Natural killer cell treated with Interleukin-12 subunit alpha and Interleukin-12 subunit beta and Interleukin-15 and Interleukin-18, amount 100 ng/mL, for 72 hours (primary cell): ENCODE data around the gene PLEKHA7. TPM values are rescaled to one million over a fixed set of nuclear protein-coding genes. Genes with fewer than 3 reads are reported as not detected.

Source experiments
- ATAC-seq, 2 donors: fragments of 150-1000 bp; cut with Tn5 transposase in 1 of 2; sonication (Bioruptor Pico), chemical (Tn5 transposase) in 1 of 2; 2 replicates each; pipeline ENCODE4 v1.10.0; 2021
- DNase-seq: peaks from one replicate; pipeline ENCODE4 v3.0.0; 2022; ENCODE audit warnings: low spot score
- H3K27ac Mint-ChIP-seq, 2 donors: 1 replicate in 1 of 2; 2 replicates in 1 of 2; pipeline ENCODE4 v1.8.0; 2022; ENCODE audit warnings: mixed read lengths in 2 of 2, mild to moderate bottlenecking in 1 of 2, moderate library complexity in 1 of 2
- H3K27me3 Mint-ChIP-seq, 2 donors: 1 replicate in 1 of 2; 2 replicates in 1 of 2; pipeline ENCODE4 v1.8.0; 2022; ENCODE audit warnings: mixed read lengths in 2 of 2
- H3K36me3 Mint-ChIP-seq: one replicate; pipeline ENCODE4 v1.8.0; 2022; ENCODE audit warnings: mixed read lengths
- H3K4me1 Mint-ChIP-seq, 2 donors: 1 replicate in 1 of 2; 2 replicates in 1 of 2; pipeline ENCODE4 v1.8.0; 2022; ENCODE audit warnings: low read depth in 2 of 2, mixed read lengths in 2 of 2, mild to moderate bottlenecking in 1 of 2
- H3K4me3 Mint-ChIP-seq: one replicate; pipeline ENCODE4 v1.8.0; 2022; ENCODE audit warnings: mixed read lengths
- H3K9me3 Mint-ChIP-seq: 2 replicates; pipeline ENCODE4 v1.8.0; 2022; ENCODE audit warnings: mixed read lengths
- total RNA-seq, 2 donors: library from RNA; stranded (reverse); gene quantifications; one replicate each; pipeline ENCODE4 v1.2.3, GENCODE V29; 2022

The PLEKHA7 gene
- total RNA-seq, 2 donors from 2014 or later = 0.10 to 0.84 TPM

DNA sequence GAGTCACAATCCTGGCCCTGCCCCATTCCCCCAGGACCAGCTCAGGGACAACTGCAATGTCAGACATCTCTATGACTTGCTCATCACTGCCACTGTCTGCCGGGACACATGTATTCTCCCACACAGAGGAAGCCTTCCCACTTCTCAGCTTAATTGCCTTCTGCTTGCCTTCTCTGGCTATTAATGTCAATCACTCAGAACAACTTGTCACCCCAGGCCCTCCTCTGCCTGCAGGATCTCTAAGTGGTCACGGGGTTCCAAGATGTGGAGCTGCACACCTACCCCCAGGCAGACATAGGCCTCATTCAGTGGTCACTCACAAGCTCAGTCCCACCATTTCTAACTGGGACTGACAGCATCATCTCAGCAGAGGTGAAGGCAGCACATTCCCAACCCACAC, 15.1 kb downstream of the PLEKHA7 start:
- no peak for ATAC-seq
- no peak for DNase-seq
- H3K36me3 Mint-ChIP-seq = no peaks in the 10 kb centered on the region
- H3K4me3 Mint-ChIP-seq = no peak overlapping the region
- H3K9me3 Mint-ChIP-seq = no peaks in the 10 kb centered on the region
- H3K27me3 Mint-ChIP-seq = peaks cover 0 to 5% of the 10 kb centered on the region in 2 donors
- H3K27ac Mint-ChIP-seq = no peak overlapping the region
- no peaks in the 10 kb centered on the region for H3K4me1 Mint-ChIP-seq

DNA sequence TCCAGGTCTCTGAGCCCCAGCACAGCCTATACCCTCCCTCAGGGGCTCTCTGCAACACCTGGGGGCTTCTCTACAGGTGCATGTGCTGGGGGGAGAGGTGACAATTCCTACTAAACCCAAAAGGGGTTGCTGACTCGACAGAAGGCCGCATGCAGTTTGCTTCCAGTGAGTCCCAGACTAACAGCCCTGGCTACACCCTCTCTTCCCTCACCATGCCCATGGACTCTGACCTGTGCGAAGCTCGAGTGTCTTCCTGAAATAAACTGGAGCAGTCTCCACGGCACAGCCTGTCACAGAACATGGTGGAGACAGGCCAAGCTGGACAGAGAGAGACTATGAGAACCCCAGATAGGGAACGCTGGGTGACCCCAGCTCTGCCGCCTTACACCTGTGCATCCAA, 16.6 kb downstream of the PLEKHA7 start:
- Mint-ChIP-seq H3K27me3 (peaks cover 0 to 5% of the 10 kb centered on the region in 2 donors), H3K4me3 (no peak overlapping the region), H3K9me3 (no peaks in the 10 kb centered on the region), H3K27ac (no peak overlapping the region), H3K36me3 (no peaks in the 10 kb centered on the region), H3K4me1 (no peaks in the 10 kb centered on the region)
- no peak for DNase-seq
- no peak for ATAC-seq

DNA sequence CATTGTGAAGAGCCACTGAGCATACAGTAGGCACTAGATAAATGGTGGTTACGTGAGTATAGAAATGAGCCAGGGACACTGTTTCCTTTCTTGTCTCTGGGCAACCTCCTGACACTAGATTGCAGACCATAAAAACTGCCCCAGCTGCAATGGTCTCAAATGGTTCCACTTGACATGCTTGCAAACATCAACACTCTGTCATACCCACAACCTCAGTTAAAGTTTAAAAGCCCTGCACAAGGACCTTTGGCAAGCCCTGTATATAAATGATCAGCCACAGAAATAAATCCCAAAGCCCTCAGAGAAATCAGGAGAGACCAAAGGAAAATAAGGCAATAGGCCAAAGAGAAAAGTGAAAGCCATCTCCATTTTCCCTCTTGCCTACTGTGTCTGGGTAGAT, 20.7 kb downstream of the PLEKHA7 start:
- Mint-ChIP-seq H3K36me3 (no peaks in the 10 kb centered on the region), H3K9me3 (no peaks in the 10 kb centered on the region), H3K4me1 (peaks cover 0 to 4% of the 10 kb centered on the region in 2 donors), H3K4me3 (no peak overlapping the region), H3K27me3 (no peaks in the 10 kb centered on the region), H3K27ac (no peak overlapping the region)
- no peak for DNase-seq
- ATAC-seq = no peak

DNA sequence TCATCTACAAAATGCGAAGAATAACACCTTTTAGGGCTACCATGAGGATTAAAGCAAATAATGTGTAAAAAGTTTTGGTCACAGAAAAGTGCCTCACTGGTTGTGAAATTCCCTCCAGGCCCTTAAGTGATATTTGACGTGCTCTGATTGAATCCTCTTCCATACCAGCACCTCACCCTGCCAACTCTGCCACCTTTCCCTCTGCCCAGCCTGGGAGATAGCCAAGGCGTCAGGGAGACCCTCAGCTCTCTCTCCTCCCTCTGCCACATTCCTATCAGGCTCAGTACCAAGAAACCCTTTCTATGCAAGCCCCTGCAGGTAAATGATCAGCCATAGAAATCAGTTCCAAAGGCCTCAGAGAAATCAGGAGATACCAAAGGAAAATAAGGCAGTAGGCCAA, 21.4 kb downstream of the PLEKHA7 start:
- Mint-ChIP-seq H3K4me3 (no peak overlapping the region), H3K27me3 (no peaks in the 10 kb centered on the region), H3K27ac (no peak overlapping the region), H3K9me3 (no peaks in the 10 kb centered on the region), H3K4me1 (peaks cover under 1 to 4% of the 10 kb centered on the region in 2 donors), H3K36me3 (no peaks in the 10 kb centered on the region)
- DNase-seq (no peak), ATAC-seq (no peak)

DNA sequence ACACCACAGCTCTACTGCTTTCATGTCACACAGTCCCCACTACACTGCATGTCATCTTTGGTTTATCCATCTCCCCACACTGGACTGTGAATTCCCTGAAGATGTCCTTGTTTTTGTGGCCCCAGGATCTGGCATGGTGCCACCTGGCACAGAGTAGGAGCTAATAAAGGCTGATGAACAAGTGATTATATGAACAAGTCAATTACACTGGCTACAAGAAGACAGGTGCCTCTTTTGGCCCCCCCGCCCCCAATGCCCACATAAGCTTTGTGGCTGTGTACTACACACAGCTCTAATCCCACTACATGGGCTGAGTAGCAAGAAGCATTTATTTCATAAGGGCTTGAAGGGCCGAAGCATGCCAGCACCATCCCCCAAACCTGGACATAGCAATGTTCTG, 24.7 kb downstream of the PLEKHA7 start:
- DNase-seq (no peak), ATAC-seq (no peak)
- Mint-ChIP-seq H3K9me3 (no peaks in the 10 kb centered on the region), H3K36me3 (no peaks in the 10 kb centered on the region), H3K27ac (no peak overlapping the region), H3K27me3 (no peaks in the 10 kb centered on the region), H3K4me3 (no peak overlapping the region), H3K4me1 (peaks cover 26 to 27% of the 10 kb centered on the region in 2 donors)

DNA sequence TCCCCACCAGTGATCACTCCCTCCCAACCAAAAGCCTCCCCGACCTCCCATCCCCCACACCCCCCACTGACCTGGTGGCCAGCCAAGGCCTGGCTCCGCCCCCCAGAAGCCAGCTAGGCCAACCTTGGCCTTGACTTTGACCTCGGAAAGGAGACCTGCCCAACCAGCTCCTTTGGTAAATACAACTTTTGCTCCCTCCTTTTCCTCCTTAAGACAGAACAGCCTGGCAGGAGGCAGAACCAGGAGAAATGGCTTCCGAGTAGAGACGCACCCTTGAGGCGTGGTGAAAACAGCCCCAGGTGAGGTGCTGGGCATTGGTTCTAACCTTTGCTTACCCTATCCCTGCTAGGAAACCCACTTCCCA, 27.0 kb downstream of the PLEKHA7 start:
- Mint-ChIP-seq H3K4me3 (peak overlapping the region; percentile 3), H3K27me3 (no peaks in the 10 kb centered on the region), H3K27ac (peak overlapping the region in 1 of 2 donors; percentile 36), H3K4me1 (peaks cover 26 to 30% of the 10 kb centered on the region in 2 donors), H3K36me3 (no peaks in the 10 kb centered on the region), H3K9me3 (no peaks in the 10 kb centered on the region)
- no peak for DNase-seq
- ATAC-seq = no peak

DNA sequence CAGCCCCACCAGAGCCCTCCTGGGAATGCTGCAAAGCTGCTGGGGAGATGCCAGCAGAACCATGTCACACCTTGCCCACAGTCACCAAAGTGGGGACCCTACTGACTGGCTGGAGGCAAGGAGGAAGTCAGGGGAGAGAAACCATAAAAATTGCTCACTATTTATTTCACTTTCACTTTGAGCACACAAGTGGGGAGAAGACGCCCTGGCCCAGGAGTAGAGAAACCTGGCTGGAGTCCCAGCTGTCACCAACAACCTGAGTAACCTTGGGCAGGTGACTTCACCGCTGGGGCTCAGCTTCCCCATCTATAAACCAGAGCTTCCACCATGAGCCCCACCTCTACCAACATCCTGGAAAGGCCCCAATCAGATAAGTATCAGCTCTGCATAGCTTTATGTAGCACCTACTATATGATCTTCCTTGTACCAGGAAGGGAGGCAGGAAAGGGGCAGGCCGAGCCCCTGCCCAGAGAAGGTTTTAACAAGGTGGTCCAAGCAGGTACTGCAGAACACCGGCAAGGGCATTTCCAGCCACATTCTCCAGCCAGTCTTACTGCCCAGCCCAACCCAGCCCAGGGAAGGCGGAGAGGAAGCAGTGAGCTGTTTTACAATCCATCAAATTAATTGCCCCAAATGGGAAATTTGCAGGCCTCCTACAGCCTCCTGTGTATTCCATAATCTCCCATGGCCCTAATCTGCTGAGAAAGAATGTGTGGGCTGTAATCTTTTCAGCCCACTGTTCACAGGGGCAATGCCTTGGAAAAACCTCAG, 27.6 kb downstream of the PLEKHA7 start:
- Mint-ChIP-seq H3K27me3 (no peaks in the 10 kb centered on the region), H3K4me3 (peak overlapping the region; percentile 53), H3K4me1 (peaks cover 26 to 30% of the 10 kb centered on the region in 2 donors), H3K27ac (peak overlapping the region; percentile 48 to 53), H3K9me3 (no peaks in the 10 kb centered on the region), H3K36me3 (no peaks in the 10 kb centered on the region)
- DNase-seq = peak; percentile 69
- ATAC-seq = peak; percentile 92 to 93

DNA sequence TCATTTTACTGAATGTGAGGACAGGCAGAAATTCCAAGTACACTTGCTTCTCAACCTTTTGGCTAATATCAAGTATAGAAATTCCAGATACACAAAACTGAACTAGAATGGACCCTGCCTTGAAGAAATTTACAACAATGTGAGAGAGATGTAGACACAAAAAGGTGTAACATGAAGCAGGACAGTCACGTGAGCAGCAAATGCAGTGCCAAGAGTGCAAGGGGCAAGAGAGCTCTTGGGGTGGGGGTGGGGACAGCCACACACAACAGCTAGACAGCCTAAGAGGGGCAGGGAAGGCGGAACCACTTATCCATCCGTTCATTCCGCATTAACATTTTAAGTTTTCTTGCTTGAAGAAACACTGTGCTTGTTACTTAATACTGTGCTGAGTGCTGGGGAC, 28.9 kb downstream of the PLEKHA7 start:
- H3K4me3 Mint-ChIP-seq = no peak overlapping the region
- H3K27me3 Mint-ChIP-seq = no peaks in the 10 kb centered on the region

DNA sequence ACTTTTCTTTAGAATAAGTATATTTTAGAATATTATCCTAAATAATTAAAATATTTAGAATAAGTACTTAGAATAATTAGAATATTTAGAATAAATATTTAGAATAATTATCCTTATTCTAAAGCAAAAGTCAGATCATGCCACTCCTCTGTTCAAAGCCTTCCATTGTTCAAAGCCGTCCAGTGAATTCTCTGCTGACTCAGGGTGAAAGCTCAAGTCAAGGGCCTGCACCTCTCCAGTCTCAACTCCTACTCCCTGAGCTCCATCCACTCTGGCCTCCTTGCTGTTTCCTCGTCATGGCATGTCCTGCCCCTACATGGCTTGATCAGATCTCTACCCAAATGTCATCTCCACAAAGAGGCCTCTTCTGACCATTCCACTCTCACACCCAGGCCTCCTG, 30.0 kb downstream of the PLEKHA7 start:
- H3K27ac Mint-ChIP-seq = no peak overlapping the region
- H3K4me1 Mint-ChIP-seq = peaks cover 26 to 30% of the 10 kb centered on the region in 2 donors
- no peaks in the 10 kb centered on the region for H3K27me3 Mint-ChIP-seq
- H3K4me3 Mint-ChIP-seq = no peak overlapping the region
- no peaks in the 10 kb centered on the region for H3K9me3 Mint-ChIP-seq
- DNase-seq = no peak
- no peaks in the 10 kb centered on the region for H3K36me3 Mint-ChIP-seq
- ATAC-seq = no peak

More for the DNA sequence above, 28.9 kb downstream of the PLEKHA7 start:
- H3K4me1 Mint-ChIP-seq = peaks cover 26 to 30% of the 10 kb centered on the region in 2 donors
- DNase-seq (no peak), ATAC-seq (no peak)
- peak overlapping the region in 1 of 2 donors; percentile 53 for H3K27ac Mint-ChIP-seq
- H3K9me3 Mint-ChIP-seq = no peaks in the 10 kb centered on the region
- H3K36me3 Mint-ChIP-seq = no peaks in the 10 kb centered on the region

DNA sequence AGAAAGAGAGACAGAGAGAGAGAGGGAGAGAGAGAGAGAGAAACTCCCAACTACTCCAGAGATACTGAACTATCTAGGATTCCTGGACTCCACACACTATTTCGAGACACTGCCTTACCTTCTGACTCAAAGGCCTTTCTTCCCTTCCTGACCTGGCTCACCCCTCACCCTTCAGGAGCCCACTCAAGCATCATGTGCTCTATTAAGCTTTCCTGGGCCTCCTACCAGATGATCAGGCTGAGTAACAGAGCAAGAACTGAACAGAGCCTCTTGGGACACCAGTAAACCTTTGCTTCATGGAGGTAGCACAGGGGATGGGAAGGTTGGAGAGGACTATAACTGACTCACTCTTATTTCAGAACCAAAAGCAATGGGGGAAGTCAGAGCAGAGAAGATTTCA, 31.4 kb downstream of the PLEKHA7 start:
- Mint-ChIP-seq H3K9me3 (no peaks in the 10 kb centered on the region), H3K4me1 (peaks cover 25 to 26% of the 10 kb centered on the region in 2 donors), H3K27ac (no peak overlapping the region), H3K4me3 (no peak overlapping the region), H3K36me3 (no peaks in the 10 kb centered on the region), H3K27me3 (no peaks in the 10 kb centered on the region)
- no peak for DNase-seq
- ATAC-seq = no peak

DNA sequence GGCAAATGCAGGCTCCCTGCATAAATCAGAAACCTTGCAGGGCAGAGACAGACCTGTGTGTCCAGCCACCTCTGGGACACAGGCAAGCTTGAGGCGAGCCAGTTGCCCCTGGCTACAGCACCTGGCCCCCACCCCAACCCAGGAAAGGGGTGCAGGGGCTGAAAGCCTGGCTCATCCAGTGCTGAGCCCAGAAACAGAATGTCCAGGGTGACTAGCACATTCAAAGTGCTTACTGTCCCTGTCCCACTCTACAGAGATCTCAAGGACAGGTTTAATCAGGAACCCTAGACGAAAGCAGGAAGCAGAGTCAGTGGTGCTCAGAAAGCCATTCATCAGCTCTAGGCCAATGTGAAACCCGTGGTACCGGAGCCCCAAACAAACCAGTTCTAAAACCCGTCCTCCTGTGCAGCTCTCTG, 31.9 kb downstream of the PLEKHA7 start:
- ATAC-seq (no peak), DNase-seq (no peak)
- no peak overlapping the region for H3K27ac Mint-ChIP-seq
- H3K9me3 Mint-ChIP-seq = no peaks in the 10 kb centered on the region
- peaks cover 2 to 4% of the 10 kb centered on the region in 2 donors for H3K27me3 Mint-ChIP-seq
- H3K4me1 Mint-ChIP-seq = peaks cover 20 to 21% of the 10 kb centered on the region in 2 donors
- H3K36me3 Mint-ChIP-seq = no peaks in the 10 kb centered on the region
- H3K4me3 Mint-ChIP-seq = no peak overlapping the region

DNA sequence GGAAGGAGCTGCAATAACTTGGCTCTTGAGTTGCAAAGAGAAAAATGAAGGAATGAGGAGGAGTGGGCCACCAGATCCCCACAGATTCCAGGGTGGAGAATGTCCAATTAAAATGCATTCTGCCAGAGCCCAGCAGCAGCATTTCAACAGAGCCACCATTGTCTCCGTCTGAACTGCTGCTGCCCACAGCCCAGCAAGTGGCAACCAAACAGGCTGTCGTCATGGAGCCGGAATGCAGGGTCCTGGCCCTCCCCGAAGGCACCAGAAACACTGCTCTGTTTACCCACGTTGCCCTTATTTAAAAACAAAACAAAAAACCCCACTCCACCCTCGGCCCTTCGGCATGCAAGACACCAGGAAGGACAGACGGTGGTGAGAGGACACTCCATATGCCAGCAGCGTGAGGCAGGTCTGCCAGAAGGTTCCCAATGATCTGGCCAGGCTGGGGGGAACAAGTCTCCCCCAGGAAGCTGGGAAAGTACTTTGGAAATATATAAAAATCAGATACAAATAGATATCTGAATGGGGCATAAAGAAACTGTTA, 32.5 kb downstream of the PLEKHA7 start:
- no peaks in the 10 kb centered on the region for H3K9me3 Mint-ChIP-seq
- ATAC-seq = no peak
- no peak overlapping the region for H3K27ac Mint-ChIP-seq
- no peak for DNase-seq
- H3K36me3 Mint-ChIP-seq = no peaks in the 10 kb centered on the region
- peaks cover 17 to 20% of the 10 kb centered on the region in 2 donors for H3K4me1 Mint-ChIP-seq
- H3K27me3 Mint-ChIP-seq = peaks cover 7 to 10% of the 10 kb centered on the region in 2 donors
- H3K4me3 Mint-ChIP-seq = no peak overlapping the region

DNA sequence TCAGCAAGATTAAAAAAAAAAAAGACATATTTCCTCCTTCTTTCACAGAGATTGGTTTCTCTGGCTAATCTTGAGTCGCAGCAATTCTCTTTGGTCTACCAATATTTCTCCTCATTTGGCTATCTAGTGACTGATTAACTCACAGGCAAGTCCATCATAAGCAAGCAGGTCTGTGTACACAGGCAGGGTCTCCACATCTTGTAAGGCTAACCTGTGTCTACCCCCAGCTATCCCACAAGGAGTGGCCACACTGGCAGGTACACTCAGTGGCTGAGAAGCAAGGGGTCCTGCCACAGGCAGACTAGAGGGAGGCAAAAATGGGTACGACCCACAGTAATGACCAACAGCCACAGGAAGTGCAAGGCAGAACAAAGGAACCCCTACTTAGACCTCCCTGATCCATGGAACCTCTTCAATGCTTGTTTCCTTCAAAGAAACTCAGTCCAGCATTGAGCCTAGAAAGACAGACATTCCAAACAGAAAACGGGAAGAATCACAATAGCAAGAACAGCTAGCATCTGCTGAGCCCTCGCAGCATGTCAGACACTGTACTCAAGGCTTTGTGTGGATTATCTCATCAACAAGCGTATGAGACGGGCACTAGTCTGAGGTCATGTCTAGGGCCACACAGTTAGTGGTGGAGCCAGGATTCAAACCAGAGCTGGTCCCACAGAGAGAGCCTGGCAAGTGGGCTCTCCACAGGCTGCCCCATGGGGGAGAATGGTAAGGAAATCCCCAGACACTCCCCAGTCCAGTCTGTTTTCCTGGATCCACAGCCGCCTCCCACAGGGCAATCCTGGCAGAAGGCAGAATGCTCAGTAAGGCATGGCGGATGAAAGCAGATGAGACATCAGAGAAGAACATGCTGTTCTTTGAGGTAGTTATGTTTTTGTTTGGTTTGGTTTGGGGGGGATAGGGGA, 34.3 kb downstream of the PLEKHA7 start:
- peaks cover 0 to 3% of the 10 kb centered on the region in 2 donors for H3K4me1 Mint-ChIP-seq
- ATAC-seq = no peak
- H3K27ac Mint-ChIP-seq = no peak overlapping the region
- H3K27me3 Mint-ChIP-seq = peaks cover 7 to 10% of the 10 kb centered on the region in 2 donors
- no peaks in the 10 kb centered on the region for H3K36me3 Mint-ChIP-seq
- no peak overlapping the region for H3K4me3 Mint-ChIP-seq
- DNase-seq = no peak
- no peaks in the 10 kb centered on the region for H3K9me3 Mint-ChIP-seq

DNA sequence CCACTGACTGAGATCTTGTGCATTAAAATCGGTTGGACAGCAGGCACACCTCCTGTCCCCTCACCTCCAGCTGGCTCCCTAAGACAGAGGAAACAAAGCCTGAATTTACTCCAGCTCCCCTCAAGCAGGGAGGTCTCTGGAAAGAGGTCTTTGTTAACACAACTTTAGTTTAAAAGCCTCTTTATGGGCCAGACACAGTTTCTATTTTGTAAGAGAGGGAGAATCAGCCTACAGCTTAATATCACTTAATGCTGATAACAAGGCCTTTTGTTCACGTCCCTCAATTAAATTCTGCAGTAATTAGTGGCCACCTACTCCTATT, 36.3 kb downstream of the PLEKHA7 start:
- Mint-ChIP-seq H3K4me1 (no peaks in the 10 kb centered on the region), H3K9me3 (no peaks in the 10 kb centered on the region), H3K27ac (no peak overlapping the region), H3K36me3 (no peaks in the 10 kb centered on the region), H3K27me3 (peaks cover 7 to 10% of the 10 kb centered on the region in 2 donors), H3K4me3 (no peak overlapping the region)
- ATAC-seq (no peak), DNase-seq (no peak)
